Hematopoietic multipotent progenitor cell (in vitro differentiated cells): Measurements from ENCODE around the gene TOB1. TPM values are rescaled to one million over a fixed set of nuclear protein-coding genes. Genes with fewer than 3 reads are reported as not detected.

Experiments
- DNase-seq, 3 donors: peaks; one replicate each; pipeline ENCODE4 v3.0.0-alpha.2; 2011 to 2015; ENCODE audit warnings: low read depth in 2 of 3, low spot score in 2 of 3
- total RNA-seq: library from RNA; depleted of rRNA; stranded (reverse); fragments of >200 nt; gene quantifications from one replicate; pipeline ENCODE4 v1.2.3, GENCODE V29; 2012

The TOB1 gene, protein sequence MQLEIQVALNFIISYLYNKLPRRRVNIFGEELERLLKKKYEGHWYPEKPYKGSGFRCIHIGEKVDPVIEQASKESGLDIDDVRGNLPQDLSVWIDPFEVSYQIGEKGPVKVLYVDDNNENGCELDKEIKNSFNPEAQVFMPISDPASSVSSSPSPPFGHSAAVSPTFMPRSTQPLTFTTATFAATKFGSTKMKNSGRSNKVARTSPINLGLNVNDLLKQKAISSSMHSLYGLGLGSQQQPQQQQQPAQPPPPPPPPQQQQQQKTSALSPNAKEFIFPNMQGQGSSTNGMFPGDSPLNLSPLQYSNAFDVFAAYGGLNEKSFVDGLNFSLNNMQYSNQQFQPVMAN
- total RNA-seq = 12.1 TPM

DNA sequence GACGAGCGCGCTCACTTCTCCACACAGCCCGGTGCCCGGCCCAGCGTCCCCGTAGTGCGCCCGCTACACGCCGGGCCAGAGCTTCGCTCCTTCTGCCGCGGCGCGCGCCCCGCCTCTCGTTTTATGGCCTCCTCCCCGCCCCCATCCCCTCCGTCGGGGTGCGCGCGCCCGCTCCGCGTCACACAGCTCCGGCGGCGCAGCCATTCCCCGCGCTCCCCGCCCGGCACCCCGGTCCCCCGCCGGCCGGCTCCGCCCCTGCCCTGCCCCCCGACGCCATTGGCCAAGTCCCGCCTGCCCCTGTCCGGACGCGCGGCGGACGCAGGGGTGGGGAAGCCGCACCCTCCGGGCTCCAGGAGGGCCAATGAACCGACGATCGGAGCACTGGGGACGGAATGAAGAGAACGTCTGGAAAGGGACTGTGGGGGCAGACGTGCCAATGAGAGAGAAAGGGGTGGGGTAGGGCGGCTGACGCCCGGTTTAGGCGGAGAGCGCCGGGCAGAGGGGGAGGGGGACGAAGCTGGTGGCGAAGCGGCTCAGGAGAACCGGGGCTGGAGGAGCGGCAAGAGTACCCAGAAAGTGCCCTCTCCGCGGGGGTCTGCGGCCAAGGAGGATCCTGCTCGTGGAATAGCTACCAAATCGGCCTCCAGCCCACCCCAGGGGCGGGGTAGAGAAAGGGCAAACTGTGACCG lies at the start of gene TOB1:
Gene TOB1, minus strand, starts transcription at position 94 of the 689 bp plus-strand sequence. CDS start 2,337 bp downstream, outside the sequence.
- peak; percentile 96 to 98 (median 98) for DNase-seq

DNA sequence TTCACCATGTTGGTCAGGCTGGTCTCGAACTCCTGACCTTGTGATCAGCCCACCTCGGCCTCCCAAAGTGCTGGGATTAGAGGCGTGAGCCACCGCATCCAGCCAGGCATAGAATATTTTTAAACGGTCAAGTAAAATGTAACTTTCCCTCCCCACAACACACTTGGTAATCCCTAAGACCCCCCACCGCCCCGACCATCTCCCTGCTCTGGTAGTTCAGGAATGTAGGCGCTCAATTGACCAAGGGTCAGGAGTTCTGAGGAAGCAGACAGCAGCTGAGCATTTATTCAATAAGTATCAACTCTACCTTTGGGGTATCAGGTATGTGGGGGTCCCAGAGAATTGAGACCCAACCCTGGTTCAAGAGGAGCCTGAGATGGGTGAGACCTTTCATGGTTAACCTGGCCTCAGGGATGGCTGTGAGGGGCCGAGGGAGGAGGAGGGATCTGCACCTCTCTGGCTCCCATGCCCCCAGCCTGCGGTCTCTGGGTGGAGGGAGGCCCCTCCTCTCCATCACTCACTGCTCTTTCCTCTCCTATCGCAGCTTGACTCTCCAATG lies 48.4 kb upstream of the TOB1 start:
- no peak for DNase-seq

DNA sequence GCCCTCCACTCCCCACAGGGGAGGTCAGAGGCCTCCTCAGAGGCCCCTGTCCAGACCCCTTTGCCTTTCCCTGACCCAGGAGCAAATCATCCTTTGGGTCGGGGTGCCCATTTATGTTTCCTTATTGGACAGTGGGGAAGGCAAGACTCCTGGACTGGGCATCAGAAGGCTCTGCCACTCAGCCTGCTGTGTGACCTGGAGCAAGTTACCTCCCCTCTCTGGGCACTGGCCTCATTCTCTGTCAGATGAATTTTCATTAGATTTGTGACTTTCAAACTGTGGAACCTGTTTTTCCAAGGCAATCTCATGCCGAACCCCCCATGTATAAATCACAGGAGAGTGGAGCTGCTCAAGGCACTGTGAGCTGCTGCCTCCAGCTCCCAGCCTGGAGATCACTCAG lies 47.0 kb upstream of the TOB1 start:
- no peak for DNase-seq

DNA sequence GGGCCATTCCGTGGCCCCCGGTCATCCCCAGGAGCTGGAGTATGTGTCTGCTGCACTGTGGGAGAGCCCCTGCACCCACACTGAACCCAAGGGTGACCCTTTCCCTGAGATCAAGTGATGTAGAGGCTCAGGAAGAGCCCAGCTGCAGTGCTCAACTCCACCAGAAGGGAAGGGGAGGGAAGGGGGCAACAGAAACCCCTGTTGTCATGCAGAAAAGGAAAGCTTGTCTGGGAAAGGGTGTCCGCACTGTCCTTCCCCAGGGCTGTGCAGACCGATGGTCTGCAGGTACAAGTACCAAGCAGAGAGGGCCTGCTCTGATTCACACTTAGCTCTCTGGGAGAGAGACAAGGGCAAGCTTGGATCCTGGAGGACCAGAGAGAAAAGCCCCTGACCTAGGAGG lies 45.7 kb upstream of the TOB1 start:
- DNase-seq = no peak

DNA sequence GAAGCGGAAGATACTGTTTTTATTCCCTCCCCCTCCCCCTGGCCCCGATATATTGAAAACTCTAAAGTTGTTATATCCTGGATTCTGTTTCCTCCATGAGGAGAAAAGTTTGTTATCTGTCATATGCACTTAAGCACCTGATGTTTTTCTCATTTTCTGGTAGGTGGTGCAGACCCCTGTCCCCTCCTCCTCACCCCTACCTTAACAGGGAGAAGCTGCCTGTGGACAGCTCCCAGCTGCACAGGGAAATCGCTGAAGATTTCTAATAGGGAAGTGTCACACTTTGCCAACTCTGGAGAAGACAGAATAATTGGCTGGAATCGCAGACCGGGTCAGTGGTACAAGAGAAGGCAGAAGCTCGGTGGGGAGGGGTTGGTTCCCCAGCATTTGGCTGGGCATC lies 45.3 kb upstream of the TOB1 start:
- DNase-seq = no peak

DNA sequence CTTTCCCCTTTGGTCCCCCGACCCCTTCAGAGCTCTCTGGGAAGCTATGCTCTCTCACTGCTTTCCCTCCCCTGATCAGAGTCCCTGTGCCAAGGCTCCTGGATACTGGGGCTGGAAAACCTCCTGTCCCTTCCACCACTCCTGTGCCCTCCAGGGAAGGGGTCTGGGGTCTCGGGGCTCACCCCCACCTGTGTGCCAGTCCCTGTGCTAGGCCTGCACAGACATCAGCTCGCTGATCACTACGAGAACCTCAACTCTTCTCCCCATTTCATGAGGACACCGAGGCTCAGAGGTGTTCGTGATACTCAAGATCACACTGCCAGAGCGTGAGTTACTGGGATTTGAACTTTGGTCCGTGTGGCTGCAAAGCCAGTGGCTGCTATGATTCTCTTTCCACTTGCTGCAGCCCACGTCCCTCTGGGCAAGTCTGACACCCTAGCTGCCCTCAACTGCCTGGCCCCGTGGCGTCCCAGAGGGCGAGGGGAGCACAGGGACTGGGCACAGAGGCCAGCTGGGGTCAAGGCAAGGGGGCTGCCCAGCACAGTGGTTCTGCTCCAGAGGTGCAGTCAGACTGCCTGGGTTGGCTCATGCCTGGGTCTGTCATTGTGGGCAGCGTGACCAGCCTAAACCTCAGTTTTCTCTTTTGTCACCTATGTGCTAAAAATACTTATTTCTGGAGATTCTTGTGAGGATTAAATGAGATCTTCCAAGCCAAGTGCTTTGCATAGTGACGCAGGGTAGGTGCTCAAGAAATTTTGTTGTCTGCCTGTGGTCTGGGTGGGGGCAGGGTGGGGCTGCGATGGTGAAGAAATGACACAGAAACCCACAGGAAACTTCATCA lies 43.8 kb upstream of the TOB1 start:
- DNase-seq = peak in 2 of 3 donors; percentile 48 to 73

DNA sequence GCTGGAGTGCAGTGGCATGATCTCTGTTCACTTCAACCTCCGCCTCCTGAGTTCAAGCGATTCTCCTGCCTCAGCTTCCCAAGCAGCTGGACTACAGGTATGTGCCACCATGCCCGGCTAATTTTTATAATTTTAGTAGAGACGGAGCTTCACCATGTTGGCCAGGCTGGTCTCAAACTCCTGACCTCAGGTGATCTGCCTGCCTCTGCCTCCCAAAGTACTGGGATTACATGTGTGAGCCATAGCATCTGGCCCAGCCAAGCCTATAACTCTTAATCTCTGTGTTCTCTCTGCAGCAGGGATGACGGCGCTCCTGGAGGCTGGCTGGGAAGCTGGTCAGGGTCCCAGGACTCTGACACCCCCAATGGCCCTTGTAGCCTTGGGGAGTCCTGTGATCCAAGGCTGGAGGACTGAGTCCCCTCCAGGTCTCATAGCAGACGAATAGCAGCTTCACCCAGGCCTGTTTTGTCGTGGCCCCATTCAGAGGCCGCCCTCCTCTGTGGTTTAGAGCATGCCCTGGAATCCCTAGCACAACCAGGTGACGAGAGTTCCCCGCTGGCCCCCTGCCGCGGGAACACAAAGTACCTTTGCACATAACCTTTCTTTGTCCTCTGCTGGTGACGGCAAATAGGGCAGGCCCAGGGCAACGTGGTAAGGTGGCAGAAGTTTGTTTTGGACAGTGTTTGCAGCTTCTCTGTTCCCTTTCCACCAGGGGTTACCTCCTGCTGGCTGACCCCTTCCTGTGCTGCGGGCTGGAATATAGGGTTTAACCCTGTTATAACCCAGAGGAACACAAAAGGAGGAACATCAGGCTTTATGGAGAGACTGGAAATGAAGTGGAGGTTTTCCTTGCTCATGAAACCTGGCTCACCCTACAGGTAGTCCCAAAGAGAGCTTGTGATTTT lies 43.0 kb upstream of the TOB1 start:
- DNase-seq = peak in 1 of 3 donors; percentile 29

DNA sequence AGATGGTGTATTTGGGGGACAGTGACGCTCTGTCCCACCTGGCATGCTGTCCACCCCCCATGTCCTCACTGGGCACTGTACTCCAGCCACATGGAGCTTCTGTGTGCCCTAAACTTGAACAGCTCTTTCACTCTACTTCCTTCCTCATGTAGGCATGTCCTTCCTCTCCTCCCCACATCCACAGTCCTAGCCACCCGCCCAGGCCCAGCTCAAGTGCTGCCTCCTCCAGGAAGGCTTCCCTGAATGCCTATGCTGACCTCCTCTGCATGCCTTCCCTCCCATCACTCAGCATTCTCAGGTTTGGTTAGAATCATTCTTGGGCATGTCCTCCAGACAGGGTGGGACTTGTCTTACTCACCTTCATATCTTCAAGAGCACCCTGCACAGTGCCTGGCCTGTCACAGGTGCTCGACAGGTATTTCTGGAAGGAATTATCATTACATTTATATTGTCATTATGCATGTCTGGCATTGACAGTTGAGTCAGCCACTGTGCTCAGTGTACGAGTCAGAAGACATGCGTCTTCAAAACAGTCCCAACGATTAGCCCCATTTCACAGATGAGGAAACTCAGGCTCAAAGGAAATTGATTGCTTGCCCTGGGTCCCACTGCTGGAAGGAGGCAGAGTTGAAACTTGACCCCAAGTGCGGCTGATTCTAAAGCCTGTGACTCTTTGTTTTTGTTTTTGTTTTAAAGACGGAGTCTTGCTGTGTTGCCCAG lies 42.1 kb upstream of the TOB1 start:
- DNase-seq = no peak

DNA sequence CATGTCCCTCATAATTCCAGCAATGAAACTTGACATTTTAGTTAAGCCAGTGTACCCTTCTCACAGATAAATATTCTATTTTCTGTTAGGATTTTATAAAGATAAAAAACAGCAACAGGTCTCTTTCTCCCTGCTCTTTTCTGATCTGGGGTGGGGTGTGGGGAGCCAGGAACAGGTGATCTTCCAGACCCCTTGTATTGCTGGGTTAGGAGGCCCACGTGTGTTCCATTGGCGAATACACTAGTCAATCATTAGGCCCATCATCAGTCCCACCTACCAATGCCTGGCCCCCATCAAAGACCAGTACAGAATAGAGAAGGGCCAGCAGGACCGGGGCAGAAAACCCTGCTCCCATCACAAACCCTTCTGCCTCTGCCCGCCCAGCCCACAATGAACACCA lies 40.3 kb upstream of the TOB1 start:
- DNase-seq = no peak

DNA sequence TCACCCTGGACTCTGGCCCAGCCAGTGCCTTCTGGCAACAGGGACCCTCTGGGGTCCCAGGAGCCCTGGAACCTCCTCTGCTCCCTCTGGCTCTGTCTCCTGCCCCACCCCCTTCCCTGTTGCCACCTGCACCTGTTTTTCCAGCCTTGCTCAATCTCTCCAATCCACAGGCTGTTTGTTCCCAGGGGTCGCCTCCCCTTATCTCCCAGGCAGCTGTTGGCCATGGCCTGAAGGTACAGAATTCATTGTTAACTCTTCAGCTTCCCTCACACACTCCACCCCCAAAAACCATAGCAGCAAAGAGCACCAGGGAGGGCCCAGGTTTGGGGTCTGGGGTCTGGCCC lies 39.3 kb upstream of the TOB1 start:
- DNase-seq = no peak

DNA sequence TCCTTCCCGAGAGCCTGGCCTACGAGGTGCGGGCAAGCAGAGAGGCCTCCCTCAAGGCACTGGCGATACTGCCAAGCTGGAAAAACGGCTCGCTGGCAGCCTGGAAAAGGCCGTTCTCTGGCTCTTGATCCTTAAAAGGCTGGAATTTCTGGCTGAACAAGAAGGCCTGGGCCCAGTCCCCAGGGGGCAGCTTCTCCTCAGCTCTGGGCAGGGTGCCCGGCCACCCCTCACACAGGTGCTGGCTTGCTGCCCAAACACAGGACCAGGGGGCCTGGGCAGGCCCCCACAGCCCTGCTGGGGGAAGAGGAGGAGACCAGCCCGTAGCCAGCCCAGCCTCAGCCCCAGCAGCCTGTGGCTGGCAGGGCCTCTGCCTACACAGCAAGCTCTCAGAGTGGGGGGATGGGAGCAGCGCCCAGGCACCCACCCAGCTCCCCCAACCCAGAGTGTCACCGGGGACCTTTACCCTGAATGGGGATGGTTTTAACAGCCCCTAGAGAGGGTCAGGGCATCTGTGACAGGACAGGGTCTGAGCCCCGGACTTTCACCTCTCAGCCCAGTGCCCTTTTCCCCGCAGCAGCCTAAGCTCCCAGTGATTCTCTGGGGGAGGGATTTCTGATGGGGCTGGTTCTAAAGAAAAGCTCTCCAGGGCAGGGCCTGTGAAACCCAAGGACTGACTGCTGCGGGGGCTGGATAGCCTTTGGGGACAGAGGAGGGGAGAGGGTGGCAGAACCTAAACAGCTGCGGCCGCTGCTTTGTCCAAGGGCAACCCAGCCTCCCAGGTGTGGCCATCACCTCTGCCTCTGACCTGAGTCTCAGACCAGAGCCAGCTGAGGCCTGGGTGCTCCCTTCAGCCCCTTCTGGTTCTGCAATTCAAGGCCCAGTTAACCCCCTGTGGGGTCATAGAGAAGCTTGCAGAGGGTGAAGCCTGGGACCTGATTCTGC lies 38.6 kb upstream of the TOB1 start:
- no peak for DNase-seq

DNA sequence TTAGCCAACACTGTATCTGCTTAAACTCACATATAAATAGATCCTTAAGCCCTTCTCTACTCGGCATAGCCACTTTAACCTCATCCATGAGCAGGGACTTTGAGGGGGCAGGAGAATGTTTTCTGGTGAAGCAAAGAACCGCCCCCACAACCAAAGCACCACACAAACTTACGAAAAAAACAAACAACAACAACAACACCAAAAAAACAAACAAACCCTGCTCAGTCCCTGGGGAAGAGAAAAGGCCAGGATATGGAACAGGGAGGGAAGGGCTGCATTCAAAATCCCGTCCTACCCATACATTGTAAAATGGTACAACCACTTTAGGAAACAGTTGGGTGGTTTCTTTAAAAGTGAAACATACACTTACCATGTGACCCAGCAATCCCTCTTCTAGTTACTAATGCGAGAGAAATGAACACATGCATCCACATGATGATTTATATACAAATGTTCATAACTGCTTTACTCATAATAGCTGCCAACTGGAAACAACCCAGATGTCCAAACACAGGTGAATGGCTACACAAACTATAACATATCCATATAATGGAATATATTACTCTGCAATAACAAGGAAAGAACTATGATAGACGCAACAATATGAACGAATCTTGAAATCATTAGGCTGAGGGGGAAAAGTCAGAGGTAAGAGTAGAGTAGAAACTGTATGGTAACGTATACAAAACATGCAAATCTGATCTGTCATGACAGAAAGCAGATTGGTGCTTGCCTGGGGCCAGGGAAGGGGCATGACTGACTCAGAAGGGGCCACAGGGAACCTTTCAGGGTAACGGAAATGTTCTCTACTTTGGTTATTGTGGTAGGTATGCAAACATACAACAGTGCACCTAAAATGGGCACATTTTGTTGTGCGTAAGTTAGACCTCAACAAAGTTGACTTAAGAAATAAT lies 37.7 kb upstream of the TOB1 start:
- DNase-seq = no peak

DNA sequence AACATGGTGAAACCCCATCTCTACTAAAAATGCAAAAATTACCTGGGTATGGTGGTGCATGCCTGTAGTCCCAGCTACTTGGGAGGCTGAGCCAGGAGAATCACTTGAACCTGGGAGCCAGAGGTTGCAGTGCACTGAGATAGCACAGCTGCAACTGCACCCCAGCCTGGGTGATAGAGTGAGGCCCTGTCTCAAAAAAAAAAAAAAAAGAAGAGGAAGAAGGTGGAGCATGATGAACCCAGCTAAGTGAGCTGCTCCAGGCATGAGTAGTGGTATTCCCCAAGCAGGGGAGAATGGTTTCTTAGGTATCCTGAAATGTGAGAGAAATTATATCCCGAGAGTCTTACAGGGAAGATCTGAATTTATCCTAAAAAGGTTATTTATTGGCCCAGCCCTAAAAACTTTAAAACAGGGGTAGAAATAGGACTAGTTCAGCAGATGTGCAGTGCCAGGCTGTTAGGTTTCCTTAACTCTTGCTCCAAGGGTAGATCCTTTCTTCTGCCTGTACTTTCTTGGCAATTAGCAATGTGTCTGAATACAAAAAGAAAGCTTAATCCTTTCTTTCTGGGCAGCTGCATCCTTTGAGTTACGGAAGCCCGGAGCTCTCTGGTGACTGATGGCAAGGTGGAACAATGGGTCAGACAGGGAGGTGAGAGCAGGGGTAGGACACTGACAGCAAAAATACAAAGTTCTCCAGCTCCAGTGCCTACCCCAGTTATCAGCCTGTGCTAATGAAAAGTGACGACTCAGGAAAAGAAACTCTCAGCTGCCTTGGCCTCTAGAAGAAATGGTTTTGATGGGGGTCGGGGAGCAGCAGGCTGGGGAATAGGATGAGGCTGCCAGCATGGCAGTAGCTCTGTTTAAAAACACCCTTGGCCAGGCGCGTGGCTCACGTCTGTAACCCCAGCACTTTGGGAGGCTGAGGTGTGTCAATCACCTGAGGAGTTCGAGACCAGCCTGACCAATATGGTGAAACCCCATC lies 36.5 kb upstream of the TOB1 start:
- no peak for DNase-seq

DNA sequence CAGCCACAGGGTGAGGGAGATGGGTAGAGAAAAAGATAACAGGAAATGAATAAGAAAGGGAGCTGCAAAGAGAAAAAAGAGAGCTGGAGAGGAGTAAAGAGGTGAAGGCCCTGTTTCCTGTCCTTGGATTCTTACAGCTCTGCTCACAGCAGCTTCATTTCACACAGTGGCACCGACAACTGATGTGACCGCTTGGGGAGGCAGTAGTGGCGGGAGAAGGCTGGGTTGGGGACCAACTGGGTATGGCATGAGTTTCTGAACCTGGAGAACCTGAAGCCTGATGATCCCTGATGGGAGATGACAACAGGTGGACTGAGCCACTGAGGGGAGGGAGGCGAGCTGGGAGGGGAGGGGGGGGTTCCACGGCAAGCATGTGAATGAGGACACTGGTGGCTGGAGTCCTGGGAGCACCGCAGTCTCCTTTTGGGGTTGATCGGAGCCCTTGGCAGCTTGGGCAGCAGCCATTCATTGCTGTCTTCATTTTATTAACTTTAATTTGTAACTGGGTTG lies 34.3 kb upstream of the TOB1 start:
- DNase-seq = no peak

DNA sequence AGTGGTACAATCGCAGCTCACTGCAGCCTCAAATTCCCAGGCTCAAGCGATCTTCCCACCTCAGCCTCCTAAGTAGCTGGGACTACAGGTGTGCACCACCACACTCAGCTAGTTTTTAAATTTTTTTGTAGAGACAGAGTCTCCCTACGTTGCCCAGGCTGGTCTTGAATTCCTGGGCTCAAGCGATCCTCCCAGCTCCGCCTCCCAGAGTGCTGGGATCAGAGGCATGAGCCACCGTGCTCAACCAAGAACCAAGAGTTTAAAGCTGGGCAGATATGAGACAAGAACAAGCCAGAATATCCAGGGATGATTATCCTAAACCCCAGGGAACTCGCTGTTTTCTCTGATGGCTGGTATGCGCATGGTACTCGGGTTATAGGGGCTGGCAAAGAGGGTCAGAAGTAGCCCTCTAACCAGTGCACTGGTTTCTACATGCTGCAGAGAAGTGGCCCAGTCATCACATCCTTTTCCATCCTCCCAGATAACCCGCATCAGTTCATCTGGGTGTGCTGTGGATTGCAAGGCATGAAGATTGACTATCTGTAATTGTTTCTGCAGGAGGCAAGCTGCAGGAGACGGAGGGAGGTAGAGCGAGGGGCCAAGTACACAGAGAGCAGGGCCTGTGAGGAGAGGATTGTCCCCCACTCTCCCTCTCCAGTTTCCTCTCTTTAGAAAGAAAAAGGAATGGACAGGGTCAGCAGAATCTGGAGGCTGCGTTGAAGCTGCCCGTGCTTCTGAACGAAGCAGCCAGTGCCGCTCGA lies 33.6 kb upstream of the TOB1 start:
- DNase-seq = no peak
